GM12892 (cell line): ENCODE measurements around the gene LYL1.

Experiments used
- DNase-seq: peaks from one replicate; pipeline ENCODE4 v3.0.0; 2011; ENCODE audit not compliant: insufficient read length
- FAIRE-seq: peaks from 2 replicates; lab custom pipeline; 2011; peaks lifted over from hg19 to GRCh38; lab: Jason Lieb, UNC
- POLR2A ChIP-seq: IDR thresholded peaks from 2 replicates; pipeline ENCODE4 v1.6.1; 2011; ENCODE audit warnings: low read depth, low read length, control low read depth
- POLR2AphosphoS5 ChIP-seq: IDR thresholded peaks from 2 replicates; pipeline ENCODE4 v1.6.1; 2011; ENCODE audit warnings: low read depth, low read length, control low read depth
- TAF1 ChIP-seq: IDR thresholded peaks from 2 replicates; pipeline ENCODE4 v1.6.1; 2011; ENCODE audit warnings: low read depth, mild to moderate bottlenecking, control low read depth, low read length, borderline replicate concordance

Gene LYL1

DNA sequence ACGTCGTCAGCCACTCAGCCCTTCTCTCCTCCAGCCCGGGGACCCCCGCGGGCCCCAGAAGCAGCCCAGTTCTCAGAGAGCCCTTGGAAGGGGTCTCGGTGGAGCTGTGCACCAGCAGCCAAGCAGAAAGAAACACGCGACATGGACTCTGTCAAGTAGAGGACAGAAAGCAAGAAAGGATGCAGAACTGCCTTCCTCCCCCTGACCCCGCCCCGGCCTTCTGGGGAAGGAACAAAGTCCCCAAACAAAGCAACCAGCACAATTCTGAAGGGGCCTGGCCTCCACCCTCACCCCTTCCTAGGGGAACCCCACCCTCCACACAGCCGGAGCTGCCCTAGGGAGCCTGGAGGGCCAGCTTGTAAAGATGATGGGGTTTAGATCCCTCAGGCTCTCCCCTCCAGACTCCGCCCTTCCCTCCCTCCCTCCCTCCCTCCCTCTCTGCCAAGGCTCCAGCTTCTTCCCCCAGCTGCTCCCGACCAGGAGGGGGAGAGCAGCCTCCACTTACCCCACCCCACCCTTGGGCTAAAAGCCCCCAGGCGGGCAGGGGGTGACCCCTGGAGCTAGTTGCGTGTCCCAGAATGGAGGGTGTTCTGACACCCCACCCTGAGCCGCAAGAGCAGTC, 7.8 kb downstream of the LYL1 start:
- no peak for DNase-seq
- TF ChIP-seq POLR2A (no peak), TAF1 (no peak), POLR2AphosphoS5 (no peak)
- peak; percentile 84 for FAIRE-seq

DNA sequence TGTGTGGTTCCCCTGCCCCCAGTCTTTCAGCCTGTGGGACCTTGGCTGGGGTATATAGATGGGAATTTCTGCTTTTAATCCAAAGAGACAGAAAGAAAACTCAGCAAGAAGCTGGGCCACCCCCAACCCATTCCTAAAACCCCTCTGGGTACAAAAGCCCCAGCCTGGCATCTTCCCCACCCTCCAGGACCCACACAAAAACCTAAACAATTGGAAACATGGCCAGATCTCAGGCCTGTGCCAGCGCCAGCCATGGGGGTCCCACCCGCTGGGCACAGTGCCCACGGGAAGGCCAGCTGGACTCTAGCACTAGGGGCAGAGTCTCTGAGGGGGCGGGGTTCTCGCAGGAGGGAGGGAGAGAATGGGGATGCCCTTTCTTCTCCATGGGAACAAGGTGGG, 8.6 kb downstream of the LYL1 start:
- FAIRE-seq (no peak), DNase-seq (no peak)
- TF ChIP-seq POLR2AphosphoS5 (no peak), POLR2A (no peak), TAF1 (no peak)

DNA sequence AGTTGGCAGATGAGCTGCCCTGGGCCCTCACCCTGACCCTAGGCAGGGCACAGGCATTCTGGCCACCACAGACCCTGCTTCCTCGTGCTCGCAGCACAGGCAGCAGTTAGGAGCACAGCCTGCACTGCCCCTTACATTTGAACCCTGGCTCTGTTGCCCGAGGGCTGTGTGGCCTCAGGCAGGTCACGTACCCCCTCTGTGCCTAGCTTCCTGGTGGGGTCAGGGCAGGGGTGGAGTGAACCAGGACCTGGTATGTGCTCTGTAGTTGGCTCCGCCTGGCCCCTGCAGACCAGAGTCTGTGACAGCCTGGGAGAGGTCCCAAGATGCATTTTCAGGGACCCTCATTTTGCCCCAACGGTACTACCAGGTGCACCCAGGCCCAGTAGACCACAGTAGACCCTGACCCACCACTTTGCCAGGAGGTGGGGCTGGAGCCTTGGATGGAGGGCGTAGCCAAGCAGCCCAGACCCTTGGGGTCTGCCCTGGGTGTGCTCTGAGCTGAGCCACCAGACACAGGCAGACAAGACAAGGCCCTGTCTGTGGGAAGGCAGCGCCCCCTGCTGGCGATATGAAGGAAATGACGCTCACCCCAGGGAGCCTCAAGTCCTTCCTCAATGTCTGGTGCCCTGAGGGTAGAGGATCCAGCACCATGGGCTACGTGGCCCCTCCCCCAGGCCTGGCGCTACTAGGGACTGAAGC, 9.1 kb downstream of the LYL1 start:
- DNase-seq (peak; percentile 95), FAIRE-seq (peak; percentile 98)
- TF ChIP-seq POLR2AphosphoS5 (no peak), TAF1 (no peak), POLR2A (no peak)

DNA sequence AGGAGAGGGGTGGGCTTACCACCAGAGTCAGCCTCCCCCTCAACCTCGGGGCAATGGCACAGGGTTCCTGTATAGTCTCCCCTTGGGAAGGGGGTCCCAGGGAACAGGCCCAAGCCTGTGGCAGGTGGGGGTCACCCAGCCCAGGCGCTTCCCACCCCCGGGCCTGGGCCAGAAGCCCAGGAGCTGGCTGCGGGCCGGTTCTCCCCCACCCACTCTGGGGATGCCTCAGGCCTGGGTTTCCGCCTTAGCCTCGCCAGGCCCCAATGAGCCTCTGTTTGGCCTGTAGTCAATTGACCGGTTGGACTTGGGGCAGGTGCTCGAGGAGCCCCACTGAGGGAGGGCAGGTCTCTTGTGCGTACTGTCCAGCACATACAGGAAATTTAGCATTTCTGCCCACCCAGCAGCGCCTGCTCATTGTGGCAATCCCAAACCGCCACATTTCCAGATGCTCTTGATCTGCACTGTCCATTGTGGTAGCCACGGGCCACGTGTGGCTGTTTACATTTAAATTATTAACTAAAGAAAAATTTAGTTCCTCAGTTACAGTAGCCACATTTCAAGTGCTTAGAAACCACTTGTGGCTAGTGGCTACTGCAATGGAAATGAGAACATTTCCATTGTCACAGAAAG, 9.9 kb downstream of the LYL1 start:
- DNase-seq (no peak), FAIRE-seq (no peak)
- no peak for TF ChIP-seq POLR2AphosphoS5
- TF ChIP-seq TAF1 = no peak
- TF ChIP-seq POLR2A = no peak

DNA sequence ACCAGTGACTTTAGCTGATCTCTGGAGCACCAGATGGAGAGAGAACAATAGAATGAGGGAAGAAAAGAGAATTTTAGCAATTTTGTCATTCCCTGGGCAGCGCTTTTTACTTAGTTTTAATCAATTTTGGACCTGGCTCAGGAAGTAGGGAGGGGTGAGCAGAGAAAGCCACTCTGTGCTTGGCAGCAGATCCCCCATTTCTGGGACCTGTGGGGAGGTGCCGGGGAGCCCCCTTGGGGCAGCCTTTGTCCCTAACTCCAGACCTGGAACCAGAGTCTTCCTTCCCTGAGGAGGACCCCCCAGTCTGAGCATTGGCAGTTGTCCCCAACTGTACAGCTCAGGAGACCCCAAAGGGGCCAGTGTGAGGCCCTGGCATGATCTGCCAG, 10.5 kb downstream of the LYL1 start:
- FAIRE-seq = no peak
- TF ChIP-seq TAF1 = no peak
- TF ChIP-seq POLR2A = no peak
- TF ChIP-seq POLR2AphosphoS5 = no peak
- no peak for DNase-seq

DNA sequence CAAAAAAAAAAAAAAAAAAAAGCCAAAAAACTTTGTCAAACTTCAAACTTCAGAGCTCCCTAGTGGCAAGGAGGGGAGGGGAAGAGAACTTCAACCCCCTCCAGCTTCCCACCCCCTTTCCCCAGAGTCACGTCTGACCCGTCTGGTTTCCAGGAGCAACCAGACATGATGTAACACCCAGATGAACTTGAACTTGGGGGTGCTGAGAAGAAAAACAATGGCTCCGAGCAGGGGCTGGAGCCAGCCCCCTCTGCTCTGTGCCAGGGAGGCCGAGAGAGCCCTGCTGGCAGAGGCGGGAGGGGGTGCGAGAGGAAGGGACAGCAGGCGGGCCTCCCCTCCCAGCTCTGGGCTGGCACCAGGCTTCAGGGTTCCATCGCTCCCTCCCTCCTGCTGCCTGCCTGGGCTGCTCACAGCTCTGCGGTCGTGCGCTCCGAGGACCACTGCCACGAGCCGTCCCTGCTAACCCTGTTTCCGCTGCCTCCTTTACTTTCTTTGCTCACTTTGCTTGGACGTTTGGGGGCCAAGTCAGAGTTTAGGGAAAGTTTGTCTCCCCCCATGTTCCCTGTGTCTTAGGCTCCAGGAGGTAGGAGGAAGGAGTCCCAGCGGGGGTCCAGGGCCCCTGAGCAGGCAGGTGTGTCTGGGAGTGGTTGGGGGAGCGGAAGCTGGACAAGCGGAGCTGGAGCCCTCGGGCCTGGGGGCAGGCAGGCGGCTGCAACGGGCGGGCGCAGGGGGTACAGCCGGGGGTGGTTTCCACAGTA, 11.1 kb downstream of the LYL1 start:
- TF ChIP-seq TAF1 (no peak), POLR2AphosphoS5 (no peak), POLR2A (no peak)
- no peak for FAIRE-seq

DNA sequence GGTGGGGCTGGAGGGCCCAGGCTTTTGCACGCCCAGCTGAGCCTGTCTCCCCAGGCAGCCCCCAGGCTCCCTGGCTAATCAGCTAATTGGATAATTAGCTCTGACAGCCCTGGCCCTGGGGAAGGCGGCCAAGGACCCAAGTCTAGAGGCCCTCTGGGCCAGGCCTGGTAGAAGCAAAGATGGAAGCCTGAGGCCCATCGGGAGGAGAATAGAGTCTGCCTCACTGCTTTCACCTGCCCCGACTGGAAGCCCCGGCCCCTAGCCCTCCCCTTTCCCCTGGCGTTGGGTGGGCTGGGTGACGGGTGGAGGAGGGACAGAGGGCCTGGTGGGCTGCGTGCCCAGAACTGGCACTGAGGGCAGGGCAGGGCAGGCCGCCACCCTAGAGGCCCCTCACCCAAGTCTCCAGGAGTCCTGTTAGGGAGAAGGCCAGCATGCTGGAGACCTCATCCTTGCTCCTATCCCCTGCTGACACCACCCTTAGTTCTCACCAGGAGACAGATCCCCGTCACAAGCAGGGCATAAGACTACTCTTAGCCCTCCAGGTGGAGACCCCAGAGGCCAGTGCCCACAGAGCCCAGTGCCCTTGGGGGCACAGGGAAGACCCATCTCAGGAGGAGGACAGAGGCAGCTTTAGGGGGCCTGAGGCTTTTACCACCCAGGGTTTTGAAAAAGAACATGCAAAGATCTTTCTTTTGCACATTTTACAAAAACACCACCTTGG, 12.0 kb downstream of the LYL1 start:
- TF ChIP-seq POLR2AphosphoS5 = no peak
- TF ChIP-seq POLR2A = no peak
- no peak for TF ChIP-seq TAF1
- DNase-seq (no peak), FAIRE-seq (no peak)

More for the DNA sequence above, 11.1 kb downstream of the LYL1 start:
- no peak for DNase-seq

DNA sequence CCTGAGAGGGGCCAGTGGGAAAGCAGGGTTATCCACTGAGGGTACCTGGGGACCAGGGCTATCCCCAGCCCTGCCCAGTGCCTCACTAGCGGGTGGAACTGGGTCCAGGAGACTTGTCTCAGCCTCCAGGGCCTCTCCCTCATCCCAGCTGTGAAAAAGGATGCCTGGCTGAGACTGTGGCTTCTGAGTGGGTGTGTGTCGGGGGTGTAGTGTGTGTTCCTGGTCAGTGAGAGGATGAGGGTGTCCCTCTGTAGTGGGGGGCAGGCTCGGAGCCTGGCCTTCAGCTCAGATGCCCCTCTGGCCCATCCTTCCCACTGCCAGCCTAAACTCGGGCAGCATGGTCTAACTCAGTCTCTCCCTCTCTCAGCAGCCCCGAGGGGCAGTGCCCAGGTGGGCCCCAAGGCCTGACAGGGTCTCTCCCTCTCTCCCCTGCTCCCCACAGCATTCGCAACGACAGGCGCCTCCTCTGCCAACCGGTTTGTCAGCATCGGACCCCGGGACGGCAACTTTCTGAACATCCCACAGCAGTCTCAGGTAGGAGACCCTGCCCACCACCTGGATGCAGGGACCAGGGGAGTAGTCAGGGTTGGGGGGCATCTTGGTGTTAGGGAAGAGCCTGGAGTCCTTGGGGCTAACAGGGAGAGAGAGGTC, 12.7 kb downstream of the LYL1 start:
- DNase-seq (no peak), FAIRE-seq (no peak)

DNA sequence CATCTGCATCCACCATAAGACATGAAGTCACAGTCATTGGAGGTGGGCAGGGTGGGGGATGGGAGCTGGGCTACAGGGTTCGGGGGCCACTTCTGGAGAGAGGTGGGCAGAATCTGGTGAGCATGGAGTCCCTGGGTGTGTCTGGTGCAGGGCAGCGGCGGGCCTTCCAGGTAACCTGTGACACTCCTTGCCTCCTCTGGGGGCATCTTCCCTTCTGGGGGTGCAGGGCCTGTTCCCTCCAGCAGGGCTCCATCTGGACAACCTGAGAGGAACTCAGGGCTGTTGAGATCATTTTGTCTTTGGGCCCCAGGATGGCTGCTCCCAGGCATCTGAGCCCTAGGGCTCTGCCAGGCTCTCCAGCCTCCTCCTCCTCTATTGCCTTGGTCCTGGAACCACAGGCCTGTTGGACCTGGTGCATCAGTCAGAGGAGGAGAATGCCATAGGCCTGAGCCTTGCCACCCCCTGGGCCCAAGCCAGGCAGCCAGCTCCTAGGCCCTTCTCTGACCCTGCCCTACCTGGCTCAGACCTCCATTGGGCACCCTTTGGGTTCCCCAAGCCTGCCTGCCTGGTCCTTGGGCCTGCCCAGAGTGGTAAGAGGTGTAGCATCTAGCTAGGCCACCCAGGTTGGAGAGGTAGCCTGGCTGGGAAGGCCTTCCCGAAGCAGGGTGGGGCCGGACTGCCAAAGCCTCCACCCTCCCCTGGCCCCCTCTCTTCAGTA, 13.4 kb downstream of the LYL1 start:
- peak; percentile 70 for DNase-seq
- no peak for FAIRE-seq
- TF ChIP-seq POLR2A (no peak), TAF1 (no peak)

More for the DNA sequence above, 12.7 kb downstream of the LYL1 start:
- TF ChIP-seq TAF1 (no peak), POLR2AphosphoS5 (no peak), POLR2A (no peak)
